Measurements from ENCODE around the gene NEK1.

DNA sequence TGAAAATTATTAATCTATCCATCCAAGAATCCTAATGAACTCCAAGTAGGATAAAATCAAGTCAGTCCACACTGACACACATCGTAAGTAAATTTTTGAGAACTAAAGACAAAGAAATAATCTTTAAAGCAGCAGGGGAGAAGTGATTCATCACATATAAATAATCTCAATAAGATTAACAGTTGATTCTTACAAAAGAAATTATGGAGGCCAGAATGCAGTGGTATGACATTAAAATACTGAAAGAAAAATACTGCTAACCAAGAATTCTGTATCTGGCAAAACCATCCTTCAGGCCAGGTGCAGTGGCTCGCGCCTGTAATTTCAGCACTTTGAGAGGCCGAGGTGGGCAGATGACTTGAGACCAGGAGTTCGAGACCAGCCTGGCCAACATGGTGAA is 245.6 kb downstream of the NEK1 start:
- TF ChIP-seq, protein P1, sequence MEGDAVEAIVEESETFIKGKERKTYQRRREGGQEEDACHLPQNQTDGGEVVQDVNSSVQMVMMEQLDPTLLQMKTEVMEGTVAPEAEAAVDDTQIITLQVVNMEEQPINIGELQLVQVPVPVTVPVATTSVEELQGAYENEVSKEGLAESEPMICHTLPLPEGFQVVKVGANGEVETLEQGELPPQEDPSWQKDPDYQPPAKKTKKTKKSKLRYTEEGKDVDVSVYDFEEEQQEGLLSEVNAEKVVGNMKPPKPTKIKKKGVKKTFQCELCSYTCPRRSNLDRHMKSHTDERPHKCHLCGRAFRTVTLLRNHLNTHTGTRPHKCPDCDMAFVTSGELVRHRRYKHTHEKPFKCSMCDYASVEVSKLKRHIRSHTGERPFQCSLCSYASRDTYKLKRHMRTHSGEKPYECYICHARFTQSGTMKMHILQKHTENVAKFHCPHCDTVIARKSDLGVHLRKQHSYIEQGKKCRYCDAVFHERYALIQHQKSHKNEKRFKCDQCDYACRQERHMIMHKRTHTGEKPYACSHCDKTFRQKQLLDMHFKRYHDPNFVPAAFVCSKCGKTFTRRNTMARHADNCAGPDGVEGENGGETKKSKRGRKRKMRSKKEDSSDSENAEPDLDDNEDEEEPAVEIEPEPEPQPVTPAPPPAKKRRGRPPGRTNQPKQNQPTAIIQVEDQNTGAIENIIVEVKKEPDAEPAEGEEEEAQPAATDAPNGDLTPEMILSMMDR (IDR thresholded peaks at IDR 0.05; ENCODE audit: extremely low read depth in 1 of 2, insufficient read depth in 1 of 2, low read depth in 1 of 2, low read length in 2 of 2), result no peak
- TF ChIP-seq, protein P2, sequence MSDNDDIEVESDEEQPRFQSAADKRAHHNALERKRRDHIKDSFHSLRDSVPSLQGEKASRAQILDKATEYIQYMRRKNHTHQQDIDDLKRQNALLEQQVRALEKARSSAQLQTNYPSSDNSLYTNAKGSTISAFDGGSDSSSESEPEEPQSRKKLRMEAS (IDR thresholded peaks at IDR 0.05; ENCODE audit: insufficient read depth, insufficient read length), result no peak

Data from endothelial cell of umbilical vein (primary cell).